Measurements from ENCODE around the gene A2ML1. TPM values are rescaled to one million over a fixed set of nuclear protein-coding genes. Genes with fewer than 3 reads are reported as not detected.

A2ML1 gene
- total RNA-seq, result under 0.01 TPM in 1 of 2 replicates, not detected in the other

GRCh38 chr12:8822298-8822697, at the start of gene A2ML1:
TSS of gene A2ML1 (plus strand) at chr12:8822621. CDS start at chr12:8822652, 31 bp downstream.

GRCh38 chr12:8914033-8914715, 91.8 kb downstream of the A2ML1 start, which contains the start of gene PHC1:
TSS of gene PHC1 (plus strand) at chr12:8914509. CDS start at chr12:8917678, 3,169 bp downstream.

Other genes with a start within 250 kb of the A2ML1 start
- not detected in 2 replicates for gene AICDA, start 209.8 kb upstream of the A2ML1 start, total RNA-seq
- 200 and 206 TPM in 2 replicates for gene MFAP5, start 159.8 kb upstream of the A2ML1 start, total RNA-seq
- gene RIMKLB, start 124.6 kb upstream of the A2ML1 start, total RNA-seq, result 34.5 and 35.9 TPM in 2 replicates
- gene PHC1, start 91.9 kb downstream of the A2ML1 start, total RNA-seq, result 23.4 and 24.5 TPM in 2 replicates
- 86.8 and 87.3 TPM in 2 replicates for gene M6PR, start 127.0 kb downstream of the A2ML1 start, total RNA-seq
- gene KLRG1, start 166.9 kb downstream of the A2ML1 start, total RNA-seq, result 0.61 and 1.1 TPM in 2 replicates